Placental epithelial cell (primary cell): ENCODE results near the gene ZNF593OS. TPM values are rescaled to one million over a fixed set of nuclear protein-coding genes. Genes with fewer than 3 reads are reported as not detected.

Experiments used
- total RNA-seq: library from RNA; depleted of rRNA; stranded (reverse); fragments of >200 nt; gene quantifications from 2 replicates; pipeline ENCODE4 v1.2.3, GENCODE V29; 2012

ZNF593OS gene
- under 0.01 TPM in 1 of 2 replicates, not detected in the other for total RNA-seq

DNA sequence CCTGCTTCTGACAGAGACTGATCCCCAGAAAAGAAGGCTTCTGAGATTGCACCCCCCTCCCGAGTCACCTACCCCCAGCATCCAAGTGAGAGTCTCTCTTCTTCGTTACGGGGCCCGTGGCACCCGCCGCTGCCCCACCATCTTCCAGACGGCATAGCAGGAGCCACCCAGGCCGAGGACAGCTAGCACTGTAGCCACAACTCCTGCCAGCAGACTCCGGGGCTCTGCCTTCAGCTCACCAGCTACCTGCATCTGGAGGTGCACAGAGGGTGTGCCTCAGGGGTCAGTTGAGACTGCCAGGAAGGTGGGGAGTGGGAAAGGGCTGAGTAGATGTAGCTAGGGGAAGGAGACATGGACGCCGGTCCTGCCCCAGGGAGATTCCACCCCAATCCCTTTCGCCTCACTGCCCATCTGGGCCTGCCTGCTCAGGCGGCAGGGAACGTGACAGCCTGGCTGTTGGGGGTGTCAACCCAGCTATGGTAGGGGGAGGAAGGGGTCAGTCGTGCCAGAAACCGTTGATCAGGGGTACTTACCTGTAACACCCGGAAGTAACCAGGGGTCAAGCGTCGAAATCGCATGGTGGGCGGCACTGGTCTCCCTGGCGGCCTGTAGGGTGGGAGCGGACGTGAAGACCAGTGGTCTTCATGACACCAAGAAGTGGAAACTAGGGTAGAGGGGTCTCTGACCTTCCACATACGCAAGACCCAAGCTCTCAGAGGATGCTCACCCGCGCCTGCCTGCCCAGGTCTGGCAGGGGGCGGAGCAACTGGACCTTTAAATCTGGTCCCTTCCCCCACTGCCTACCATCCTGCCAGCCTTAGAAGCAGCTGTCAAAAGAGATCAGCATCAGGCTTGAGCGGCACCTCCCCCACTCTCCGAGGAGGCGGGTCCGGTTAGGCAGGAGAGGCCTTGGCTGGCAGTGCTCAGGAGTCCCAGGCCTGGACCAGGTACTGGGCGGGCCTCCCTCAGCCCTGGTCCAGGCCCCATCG lies at the start of gene ZNF593OS:
ZNF593OS (minus strand) TSS at position 749 of the 989 bp plus-strand sequence; CDS start at position 578, 171 bp downstream.

GRCh38 chr1:26190373-26190987 lies 18.8 kb upstream of the ZNF593OS start, which contains the start of gene CATSPER4:
CATSPER4 (plus strand) TSS chr1:26190602; CDS start chr1:26190628, 26 bp downstream.

DNA sequence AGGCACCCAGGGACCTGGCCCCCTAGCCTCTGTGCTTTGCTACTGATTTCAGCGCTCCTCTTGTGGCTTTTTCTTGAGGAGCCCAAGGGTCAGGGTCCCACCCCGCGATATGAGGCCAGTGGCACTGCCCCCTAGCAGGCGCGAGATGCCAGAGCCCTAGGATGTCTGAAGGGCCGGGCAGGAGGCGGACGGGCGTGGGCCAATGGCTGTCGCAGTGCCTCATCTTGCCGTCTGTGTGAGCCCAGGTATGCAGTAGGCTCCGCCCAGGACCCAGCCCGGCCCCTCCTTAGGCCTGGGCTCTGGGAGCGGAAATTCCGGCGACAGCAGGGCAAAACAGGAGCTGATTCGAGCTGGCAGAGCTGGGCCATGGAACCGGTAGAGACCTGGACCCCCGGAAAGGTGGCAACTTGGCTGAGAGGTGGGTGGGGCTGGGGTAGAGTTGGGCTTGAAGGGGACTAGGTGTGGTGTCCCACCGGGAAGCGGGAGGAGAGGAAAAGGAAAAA lies 5.6 kb upstream of the ZNF593OS start, which contains the start of gene CNKSR1:
CNKSR1 (plus strand) TSS at position 310 of the 503 bp plus-strand sequence; CDS start at position 367, 57 bp downstream.

GRCh38 chr1:26169669-26170471 lies 1.8 kb downstream of the ZNF593OS start, which contains the start of gene ZNF593:
ZNF593 (plus strand) TSS chr1:26169908; CDS start chr1:26169984, 76 bp downstream.

DNA sequence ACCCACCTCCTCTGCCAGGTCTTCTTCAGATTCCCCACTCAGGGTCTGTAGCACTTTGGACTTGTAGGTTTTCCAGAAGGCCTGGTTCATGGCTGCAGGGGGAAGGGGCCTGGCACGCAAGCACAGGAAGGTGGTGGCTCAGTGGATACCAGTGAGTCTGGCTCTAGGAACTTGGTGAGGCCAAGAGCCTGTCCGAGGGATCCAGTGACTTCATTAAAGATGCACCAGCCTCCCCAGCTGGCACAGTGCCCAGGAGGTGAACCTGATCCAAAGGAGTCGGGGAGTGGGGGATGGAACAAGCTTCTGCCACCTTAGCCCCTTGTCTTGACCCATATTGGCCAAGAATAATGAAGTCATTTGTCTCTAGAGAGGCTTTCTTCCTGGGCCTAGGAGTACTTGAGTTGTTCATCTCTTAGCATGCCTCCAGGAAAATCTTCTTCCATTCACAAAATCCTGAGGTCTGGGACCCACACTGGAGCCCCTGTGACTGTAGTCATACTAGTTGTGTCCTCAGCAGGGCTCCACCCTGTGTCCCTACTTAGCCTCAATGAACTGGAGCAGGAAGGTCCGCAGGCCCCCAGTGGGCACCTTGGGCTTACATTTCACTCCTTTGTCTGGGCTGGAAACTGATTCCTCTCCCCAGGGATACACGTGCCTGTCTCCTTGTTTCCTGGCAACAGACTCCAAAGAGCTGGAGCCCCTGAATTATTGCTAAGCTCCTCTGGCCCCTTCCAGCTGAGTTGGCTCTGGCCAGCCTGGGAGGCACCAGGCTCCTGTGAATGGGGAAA lies 3.0 kb downstream of the ZNF593OS start, which contains the start of gene C1orf232:
C1orf232 (minus strand) TSS at position 554 of the 788 bp plus-strand sequence; CDS start at position 90, 464 bp downstream.

GRCh38 chr1:26158908-26159742 lies 12.5 kb downstream of the ZNF593OS start, which contains the start of gene FAM110D:
FAM110D (plus strand) TSS chr1:26159079; CDS start chr1:26161292, 2,213 bp downstream.

Other genes with a start within 250 kb of the ZNF593OS start
- gene PAFAH2, start 173.8 kb downstream of the ZNF593OS start, total RNA-seq = 8.5 and 9.4 TPM in 2 replicates
- 4.7 and 6.7 TPM in 2 replicates for gene EXTL1, start 150.1 kb downstream of the ZNF593OS start, total RNA-seq
- 2.2 and 16.9 TPM in 2 replicates for gene SLC30A2, start 125.7 kb downstream of the ZNF593OS start, total RNA-seq
- 0.11 and 13.0 TPM in 2 replicates for gene TRIM63, start 104.2 kb downstream of the ZNF593OS start, total RNA-seq
- gene PDIK1L, start 60.0 kb downstream of the ZNF593OS start, total RNA-seq = 3.6 and 3.9 TPM in 2 replicates
- gene FAM110D, start 12.8 kb downstream of the ZNF593OS start, total RNA-seq = not detected in 2 replicates
- not detected in 2 replicates for gene C1orf232, start 2.9 kb downstream of the ZNF593OS start, total RNA-seq
- gene ZNF593, start 1.9 kb downstream of the ZNF593OS start, total RNA-seq = 26.9 and 40.8 TPM in 2 replicates
- gene CNKSR1, start 5.7 kb upstream of the ZNF593OS start, total RNA-seq = 39.3 and 46.1 TPM in 2 replicates
- under 0.01 TPM in 1 of 2 replicates, not detected in the other for gene CATSPER4, start 18.8 kb upstream of the ZNF593OS start, total RNA-seq
- gene CEP85, start 62.4 kb upstream of the ZNF593OS start, total RNA-seq = 9.1 and 15.3 TPM in 2 replicates
- gene SH3BGRL3, start 108.3 kb upstream of the ZNF593OS start, total RNA-seq = 19.6 and 37.8 TPM in 2 replicates
- 7.5 and 9.8 TPM in 2 replicates for gene UBXN11, start 134.8 kb upstream of the ZNF593OS start, total RNA-seq
- gene CD52, start 146.1 kb upstream of the ZNF593OS start, total RNA-seq = not detected in 2 replicates
- 14.5 and 27.8 TPM in 2 replicates for gene CRYBG2, start 182.3 kb upstream of the ZNF593OS start, total RNA-seq
- gene ZNF683, start 200.9 kb upstream of the ZNF593OS start, total RNA-seq = not detected in 2 replicates
- not detected in 2 replicates for gene LIN28A, start 239.0 kb upstream of the ZNF593OS start, total RNA-seq